Type B pancreatic cell (in vitro differentiated cells): ENCODE results near the gene PLD1. TPM values are rescaled to one million over a fixed set of nuclear protein-coding genes. Genes with fewer than 3 reads are reported as not detected.

ENCODE experiments used
- DNase-seq: peaks from one replicate; pipeline ENCODE4 v3.0.0; 2021; ENCODE audit warnings: mixed read lengths; ENCODE audit not compliant: unreplicated experiment; ENCODE audit errors: extremely low spot score
- H3K27ac Mint-ChIP-seq: 2 replicates; pipeline ENCODE4 v1.8.0; 2021; ENCODE audit warnings: mild to moderate bottlenecking, mixed read lengths
- H3K27me3 Mint-ChIP-seq: 2 replicates; pipeline ENCODE4 v1.8.0; 2021; ENCODE audit warnings: mixed read lengths
- H3K36me3 Mint-ChIP-seq: 2 replicates; pipeline ENCODE4 v1.8.0; 2021; ENCODE audit warnings: mixed read lengths
- H3K4me1 Mint-ChIP-seq: one replicate; pipeline ENCODE4 v1.8.0; 2021; ENCODE audit warnings: mixed read lengths; ENCODE audit not compliant: unreplicated experiment
- H3K4me3 Mint-ChIP-seq: 2 replicates; pipeline ENCODE4 v1.8.0; 2021; ENCODE audit warnings: mild to moderate bottlenecking, mixed read lengths
- H3K9me3 Mint-ChIP-seq: 2 replicates; pipeline ENCODE4 v1.8.0; 2021; ENCODE audit warnings: mixed read lengths
- total RNA-seq: library from RNA; stranded (reverse); gene quantifications from 2 replicates; pipeline ENCODE4 v1.2.1, GENCODE V29; 2021; ENCODE audit warnings: low replicate concordance
- TF ChIP-seq, protein P1 (sequence below): fragments of 200-600 bp; sonication (generic); conservative IDR thresholded peaks from 2 replicates; pipeline ENCODE4 v1.5.0; 2021; ENCODE audit warnings: antibody characterized with exemption, mild to moderate bottlenecking

PLD1 gene
- total RNA-seq, 1 donor from 2014 or later, result 33.3 TPM

GRCh38 chr3:171824824-171825221 is 14.5 kb upstream of the PLD1 start:
- no peak overlapping the region for H3K4me3 Mint-ChIP-seq
- H3K4me1 Mint-ChIP-seq, result peaks cover 38% of the 10 kb centered on the region
- DNase-seq, result no peak
- peaks cover 4% of the 10 kb centered on the region for H3K27me3 Mint-ChIP-seq
- no peaks in the 10 kb centered on the region for H3K9me3 Mint-ChIP-seq
- TF ChIP-seq, protein P1, sequence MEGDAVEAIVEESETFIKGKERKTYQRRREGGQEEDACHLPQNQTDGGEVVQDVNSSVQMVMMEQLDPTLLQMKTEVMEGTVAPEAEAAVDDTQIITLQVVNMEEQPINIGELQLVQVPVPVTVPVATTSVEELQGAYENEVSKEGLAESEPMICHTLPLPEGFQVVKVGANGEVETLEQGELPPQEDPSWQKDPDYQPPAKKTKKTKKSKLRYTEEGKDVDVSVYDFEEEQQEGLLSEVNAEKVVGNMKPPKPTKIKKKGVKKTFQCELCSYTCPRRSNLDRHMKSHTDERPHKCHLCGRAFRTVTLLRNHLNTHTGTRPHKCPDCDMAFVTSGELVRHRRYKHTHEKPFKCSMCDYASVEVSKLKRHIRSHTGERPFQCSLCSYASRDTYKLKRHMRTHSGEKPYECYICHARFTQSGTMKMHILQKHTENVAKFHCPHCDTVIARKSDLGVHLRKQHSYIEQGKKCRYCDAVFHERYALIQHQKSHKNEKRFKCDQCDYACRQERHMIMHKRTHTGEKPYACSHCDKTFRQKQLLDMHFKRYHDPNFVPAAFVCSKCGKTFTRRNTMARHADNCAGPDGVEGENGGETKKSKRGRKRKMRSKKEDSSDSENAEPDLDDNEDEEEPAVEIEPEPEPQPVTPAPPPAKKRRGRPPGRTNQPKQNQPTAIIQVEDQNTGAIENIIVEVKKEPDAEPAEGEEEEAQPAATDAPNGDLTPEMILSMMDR, result no peak
- H3K36me3 Mint-ChIP-seq, result no peaks in the 10 kb centered on the region
- H3K27ac Mint-ChIP-seq, result no peak overlapping the region

DNA sequence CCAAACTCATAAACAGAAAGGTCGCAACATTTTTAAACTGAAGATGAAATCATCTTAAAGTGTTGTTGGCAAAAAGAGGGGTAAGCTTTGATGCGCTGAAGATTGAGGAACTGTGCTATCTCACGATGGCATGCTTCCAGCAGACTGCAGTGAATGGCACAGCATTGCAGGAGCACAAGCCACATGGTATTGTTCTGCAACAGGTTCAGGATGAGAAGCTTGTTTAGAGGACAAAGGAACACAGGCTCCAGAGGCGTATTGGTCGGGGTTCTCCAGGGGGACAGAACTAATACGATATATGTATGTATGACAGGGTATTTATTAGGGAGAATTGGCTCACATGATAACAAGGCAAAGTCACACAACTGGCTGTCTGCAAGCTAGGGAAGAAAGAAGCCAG is 13.8 kb upstream of the PLD1 start:
- peaks cover 4% of the 10 kb centered on the region for H3K27me3 Mint-ChIP-seq
- TF ChIP-seq, protein P1, result no peak
- peaks cover 33% of the 10 kb centered on the region for H3K4me1 Mint-ChIP-seq
- no peaks in the 10 kb centered on the region for H3K36me3 Mint-ChIP-seq
- no peak overlapping the region for H3K27ac Mint-ChIP-seq
- H3K9me3 Mint-ChIP-seq, result no peaks in the 10 kb centered on the region
- no peak overlapping the region for H3K4me3 Mint-ChIP-seq
- DNase-seq, result no peak

DNA sequence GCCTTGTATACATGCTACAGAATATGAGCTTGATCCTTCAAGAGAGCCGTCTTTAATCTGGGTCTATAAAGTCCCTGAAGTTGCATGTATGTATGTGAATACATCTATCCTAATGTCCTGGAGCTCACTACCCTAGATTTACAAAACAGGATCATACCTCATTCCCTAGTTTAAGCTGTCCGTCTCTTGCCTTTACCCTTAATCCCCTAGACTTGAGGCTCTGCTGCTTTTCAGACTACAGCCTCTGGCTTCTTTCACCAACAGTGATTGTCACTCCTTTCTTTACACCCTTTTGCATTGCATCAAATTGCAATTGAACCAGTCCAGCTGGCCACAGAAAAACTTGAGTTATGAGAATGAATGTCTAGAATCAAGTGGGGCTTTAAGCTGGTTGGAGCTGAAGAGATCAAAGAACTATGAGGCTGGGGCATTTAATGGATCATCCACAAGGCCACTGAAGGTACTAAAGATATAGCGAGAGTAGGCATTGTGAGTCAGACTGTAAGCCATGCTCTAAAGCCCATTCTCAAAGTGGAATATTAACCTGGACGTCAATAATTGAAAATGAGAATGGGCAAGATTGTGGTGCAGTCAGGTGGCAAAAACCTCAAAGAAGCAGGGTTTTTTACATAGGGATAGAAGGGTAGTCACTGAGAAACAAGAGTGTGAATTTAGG is 12.3 kb upstream of the PLD1 start:
- TF ChIP-seq, protein P1, result no peak
- Mint-ChIP-seq H3K27ac (no peak overlapping the region), H3K4me1 (peaks cover 29% of the 10 kb centered on the region), H3K27me3 (peaks cover 4% of the 10 kb centered on the region), H3K9me3 (no peaks in the 10 kb centered on the region), H3K36me3 (no peaks in the 10 kb centered on the region), H3K4me3 (no peak overlapping the region)
- DNase-seq, result no peak

GRCh38 chr3:171821778-171822358 is 11.6 kb upstream of the PLD1 start:
- H3K9me3 Mint-ChIP-seq, result no peaks in the 10 kb centered on the region
- H3K4me3 Mint-ChIP-seq, result no peak overlapping the region
- no peak overlapping the region for H3K27ac Mint-ChIP-seq
- DNase-seq, result no peak
- peaks cover 4% of the 10 kb centered on the region for H3K27me3 Mint-ChIP-seq
- TF ChIP-seq, protein P1, result no peak
- H3K36me3 Mint-ChIP-seq, result no peaks in the 10 kb centered on the region
- H3K4me1 Mint-ChIP-seq, result peaks cover 29% of the 10 kb centered on the region

- H3K9me3 Mint-ChIP-seq, result no peaks in the 10 kb centered on the region
- H3K4me3 Mint-ChIP-seq, result no peak overlapping the region
- H3K36me3 Mint-ChIP-seq, result no peaks in the 10 kb centered on the region
- TF ChIP-seq, protein P1, result no peak
- no peak for DNase-seq
- H3K27me3 Mint-ChIP-seq, result peaks cover 4% of the 10 kb centered on the region
- no peak overlapping the region for H3K27ac Mint-ChIP-seq
- H3K4me1 Mint-ChIP-seq, result peaks cover 30% of the 10 kb centered on the region
These were observed 10.8 kb upstream of the PLD1 start for GRCh38 chr3:171821044-171821443.
